Liver (tissue), 9 donors: ENCODE results near the gene AMY2B. TPM values are rescaled to one million over a fixed set of nuclear protein-coding genes. Genes with fewer than 3 reads are reported as not detected.
"Not testable (repeated sequence)": the region's sequence is repeated elsewhere in the genome, so short reads cannot be mapped to it uniquely, and the experiment has no call there.

ENCODE experiments used
- DNase-seq: peaks from one replicate; pipeline ENCODE4 v3.0.0-alpha.2; 2017; ENCODE audit warnings: low spot score
- H3K27ac ChIP-seq, 2 donors: one replicate each; pipeline ENCODE4 v1.7.0; 2013; ENCODE audit warnings: inconsistent platforms in 2 of 2, low read length in 2 of 2, control low read depth in 1 of 2, low read depth in 1 of 2, mild to moderate bottlenecking in 1 of 2
- H3K27me3 ChIP-seq, 4 donors: one replicate each; pipeline versions ENCODE4 v1.6.1 to v1.7.0; 2013; ENCODE audit warnings: low read length in 3 of 4, inconsistent platforms in 1 of 4, mild to moderate bottlenecking in 1 of 4, moderate library complexity in 1 of 4; ENCODE audit not compliant: control insufficient read depth in 4 of 4, insufficient read depth in 4 of 4
- H3K36me3 ChIP-seq, 4 donors: one replicate each; pipeline versions ENCODE4 v1.6.1 to v1.7.0; 2013; ENCODE audit warnings: low read length in 3 of 4, mild to moderate bottlenecking in 3 of 4, low read depth in 1 of 4, moderate library complexity in 1 of 4; ENCODE audit not compliant: control insufficient read depth in 4 of 4, insufficient read depth in 3 of 4
- H3K4me1 ChIP-seq, 4 donors: one replicate each; pipeline versions ENCODE4 v1.6.1 to v1.7.0; 2013; ENCODE audit warnings: low read length in 3 of 4, mild to moderate bottlenecking in 3 of 4, moderate library complexity in 1 of 4; ENCODE audit not compliant: control insufficient read depth in 4 of 4, insufficient read depth in 4 of 4
- H3K4me3 ChIP-seq, 3 donors: one replicate each; pipeline versions ENCODE4 v1.6.1 to v1.7.0; 2013; ENCODE audit warnings: low read length in 3 of 3, control low read depth in 1 of 3, low read depth in 1 of 3, mild to moderate bottlenecking in 1 of 3
- H3K9ac ChIP-seq, 2 donors: one replicate each; pipeline ENCODE4 v1.7.0; 2013; ENCODE audit warnings: low read length in 2 of 2, mild to moderate bottlenecking in 2 of 2, moderate library complexity in 2 of 2, control low read depth in 1 of 2, low read depth in 1 of 2
- H3K9me3 ChIP-seq, 4 donors: one replicate each; pipeline versions ENCODE4 v1.6.1 to v1.7.0; 2013; ENCODE audit warnings: low read length in 3 of 4; ENCODE audit not compliant: control insufficient read depth in 4 of 4
- EGR1 ChIP-seq, 2 donors: IDR thresholded peaks; 2 replicates each; pipeline ENCODE4 v1.6.1; 2016 to 2018; ENCODE audit warnings: antibody characterized with exemption in 2 of 2, low read depth in 2 of 2
- GABPA ChIP-seq, 2 donors: IDR thresholded peaks in 1 of 2; conservative IDR thresholded peaks in 1 of 2; 2 replicates each; pipeline ENCODE4 v1.6.1; 2016; ENCODE audit warnings: antibody characterized with exemption in 2 of 2, mild to moderate bottlenecking in 1 of 2, moderate library complexity in 1 of 2
- HNF4A ChIP-seq, 2 donors: conservative IDR thresholded peaks; 2 replicates each; pipeline ENCODE4 v1.6.1; 2016; ENCODE audit warnings: antibody characterized with exemption in 2 of 2, mild to moderate bottlenecking in 2 of 2
- HNF4G ChIP-seq: IDR thresholded peaks from 2 replicates; pipeline ENCODE4 v1.6.1; 2016; ENCODE audit warnings: antibody characterized with exemption
- JUND ChIP-seq, 2 donors: IDR thresholded peaks; 2 replicates each; pipeline ENCODE4 v1.6.1; 2016; ENCODE audit warnings: antibody characterized with exemption in 2 of 2
- RAD21 ChIP-seq, 2 donors: IDR thresholded peaks; 2 replicates each; pipeline ENCODE4 v1.6.1; 2016; ENCODE audit warnings: antibody characterized with exemption in 2 of 2, mild to moderate bottlenecking in 2 of 2
- RXRA ChIP-seq, 2 donors: IDR thresholded peaks; 2 replicates each; pipeline ENCODE4 v1.6.1; 2017 to 2018; ENCODE audit warnings: antibody characterized with exemption in 2 of 2, mild to moderate bottlenecking in 1 of 2
- SP1 ChIP-seq: IDR thresholded peaks from 2 replicates; pipeline ENCODE4 v1.6.1; 2018; ENCODE audit warnings: antibody characterized with exemption, mild to moderate bottlenecking
- TAF1 ChIP-seq: conservative IDR thresholded peaks from 2 replicates; pipeline ENCODE4 v1.6.1; 2016; ENCODE audit warnings: antibody characterized with exemption, mild to moderate bottlenecking
- WGBS: extraction: QIAGEN DNeasy Blood & Tissue Kit; methylation state at CpG from one replicate; pipeline ENCODE4 v1.1.7; 2013; 5-methylcytosine and 5-hydroxymethylcytosine counted together
- polyA plus RNA-seq, 2 donors: library from polyadenylated mRNA; stranded (reverse) in 1 of 2; unstranded in 1 of 2; fragments of 200-250 nt in 1 of 2; fragments of >200 nt in 1 of 2; fragmentation: Nextera tagmentation in 1 of 2; extraction: Ambion mirVana in 1 of 2; gene quantifications; one replicate each; pipeline versions ENCODE4 v1.2.1 to v1.2.3, GENCODE V29; 2013 to 2015
- total RNA-seq, 2 donors: library from RNA; depleted of rRNA; stranded (reverse); fragments of >200 nt; gene quantifications; one replicate each; pipeline ENCODE4 v1.2.3, GENCODE V29; 2014
- TF ChIP-seq, protein P1 (sequence below): IDR thresholded peaks from 2 replicates; pipeline ENCODE4 v1.6.1; 2016; ENCODE audit warnings: antibody characterized with exemption
- TF ChIP-seq, protein P2 (sequence below): IDR thresholded peaks from 2 replicates; pipeline ENCODE4 v1.6.1; 2016; ENCODE audit warnings: antibody characterized with exemption
- TF ChIP-seq, protein P3 (sequence below): IDR thresholded peaks from 2 replicates; pipeline ENCODE4 v1.6.1; 2016; ENCODE audit warnings: antibody characterized with exemption
- donor health status: healthy.
- donor health status: healthy.
- donor health status: healthy.
- donor health status: healthy.
- donor health status: healthy.

The AMY2B gene
- total and polyA plus RNA-seq, 4 donors: 2.1 to 16.7 (median 8.9) TPM

DNA sequence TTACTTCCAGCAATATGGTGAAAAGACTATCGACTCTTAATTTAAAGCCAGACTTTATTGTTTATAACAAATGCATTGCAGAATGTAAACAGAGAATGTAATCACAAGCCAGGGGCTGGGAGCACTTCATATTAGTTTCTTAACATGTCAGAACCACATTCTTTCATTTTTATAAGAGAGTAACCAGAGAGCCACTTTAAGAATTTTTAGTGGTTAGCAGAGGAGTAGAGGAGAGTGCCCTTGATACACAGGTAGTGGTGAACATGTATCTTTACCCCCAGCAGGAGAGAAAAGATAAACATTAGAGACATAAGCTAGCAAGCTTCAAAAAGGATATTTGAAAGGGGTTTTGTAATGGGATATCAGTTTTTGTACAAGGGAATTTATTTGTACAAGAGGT, 11.1 kb downstream of the AMY2B start:
- Histone ChIP-seq H3K4me1 (no peaks in the 10 kb centered on the region), H3K27me3 (no peaks in the 10 kb centered on the region), H3K27ac (no peak overlapping the region), H3K9ac (no peak overlapping the region), H3K9me3 (no peaks in the 10 kb centered on the region), H3K4me3 (no peak overlapping the region), H3K36me3 (peaks cover 0 to 3% (median under 1%) of the 10 kb centered on the region in 4 donors)
- no peak for DNase-seq
- TF ChIP-seq, protein P1, sequence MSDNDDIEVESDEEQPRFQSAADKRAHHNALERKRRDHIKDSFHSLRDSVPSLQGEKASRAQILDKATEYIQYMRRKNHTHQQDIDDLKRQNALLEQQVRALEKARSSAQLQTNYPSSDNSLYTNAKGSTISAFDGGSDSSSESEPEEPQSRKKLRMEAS: no peak
- TF ChIP-seq RXRA (IDR thresholded peaks at IDR 0.05): no peak
- no peak for TF ChIP-seq RAD21 (IDR thresholded peaks at IDR 0.05)
- 84% methylated on average over 1 of the region's 1 CpG for WGBS

DNA sequence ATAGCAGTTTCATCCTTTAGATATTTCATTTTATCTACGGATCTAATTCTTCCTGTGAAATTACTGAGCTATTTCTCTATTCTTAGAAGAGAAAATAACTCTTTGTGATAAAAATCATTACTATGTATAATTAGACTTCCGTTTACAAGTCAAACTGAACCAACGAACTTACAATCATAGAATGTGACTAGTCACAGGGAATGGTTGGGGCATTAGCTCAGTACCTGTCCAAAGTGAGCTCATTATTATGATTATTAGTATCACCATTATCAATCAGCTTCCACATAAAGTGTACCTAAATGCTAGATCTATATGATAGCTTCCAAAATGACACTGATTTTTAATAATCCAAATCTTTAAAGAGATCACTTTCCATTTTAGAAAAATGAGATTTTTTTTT, 12.5 kb downstream of the AMY2B start:
- H3K4me1 ChIP-seq: no peaks in the 10 kb centered on the region
- WGBS: 86% methylated on average over 3 of the region's 3 CpGs
- no peaks in the 10 kb centered on the region for H3K27me3 ChIP-seq
- H3K27ac ChIP-seq: no peak overlapping the region
- H3K9ac ChIP-seq: no peak overlapping the region
- peaks cover 0 to 3% (median under 1%) of the 10 kb centered on the region in 4 donors for H3K36me3 ChIP-seq
- H3K4me3 ChIP-seq: no peak overlapping the region
- H3K9me3 ChIP-seq: no peaks in the 10 kb centered on the region
- no peak for DNase-seq
- no peak for TF ChIP-seq GABPA (IDR thresholded peaks at IDR 0.05 in 1 of 2, conservative IDR thresholded peaks at IDR 0.05 in 1 of 2)
- TF ChIP-seq HNF4G: no peak
- TF ChIP-seq JUND (IDR thresholded peaks at IDR 0.05): no peak
- TF ChIP-seq EGR1 (IDR thresholded peaks at IDR 0.05; ENCODE audit: low read depth in 2 of 2): no peak

DNA sequence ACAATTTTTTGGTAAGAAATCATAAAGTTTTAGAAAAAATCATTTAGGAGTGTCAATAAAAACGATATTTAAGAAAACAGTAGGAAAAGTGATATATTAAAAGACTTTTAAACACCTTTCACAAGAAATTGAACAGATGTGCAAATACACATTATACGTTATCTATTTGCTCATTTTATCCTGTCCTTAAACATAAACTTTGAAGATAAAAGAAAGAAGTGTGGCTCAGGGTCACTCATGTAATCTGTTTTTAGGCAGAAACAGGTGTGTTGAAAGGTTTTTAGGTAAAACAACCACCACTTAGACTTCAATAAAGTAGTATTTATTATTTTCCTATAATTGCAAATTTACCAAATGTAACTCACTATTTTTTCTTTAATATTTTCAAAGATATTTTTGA, 13.1 kb downstream of the AMY2B start:
- peaks cover 0 to 3% (median under 1%) of the 10 kb centered on the region in 4 donors for H3K36me3 ChIP-seq
- H3K27ac ChIP-seq: no peak overlapping the region
- TF ChIP-seq EGR1 (IDR thresholded peaks at IDR 0.05; ENCODE audit: low read depth in 2 of 2): no peak
- TF ChIP-seq, protein P2, sequence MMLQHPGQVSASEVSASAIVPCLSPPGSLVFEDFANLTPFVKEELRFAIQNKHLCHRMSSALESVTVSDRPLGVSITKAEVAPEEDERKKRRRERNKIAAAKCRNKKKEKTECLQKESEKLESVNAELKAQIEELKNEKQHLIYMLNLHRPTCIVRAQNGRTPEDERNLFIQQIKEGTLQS: no peak
- TF ChIP-seq, protein P1: no peak
- no peak for TF ChIP-seq SP1
- no peak overlapping the region for H3K4me3 ChIP-seq
- 72% methylated on average over 2 of the region's 2 CpGs for WGBS
- no peaks in the 10 kb centered on the region for H3K4me1 ChIP-seq
- no peaks in the 10 kb centered on the region for H3K27me3 ChIP-seq
- H3K9me3 ChIP-seq: peaks cover 0 to 3% (median 0%) of the 10 kb centered on the region in 4 donors
- H3K9ac ChIP-seq: no peak overlapping the region
- no peak for DNase-seq

DNA sequence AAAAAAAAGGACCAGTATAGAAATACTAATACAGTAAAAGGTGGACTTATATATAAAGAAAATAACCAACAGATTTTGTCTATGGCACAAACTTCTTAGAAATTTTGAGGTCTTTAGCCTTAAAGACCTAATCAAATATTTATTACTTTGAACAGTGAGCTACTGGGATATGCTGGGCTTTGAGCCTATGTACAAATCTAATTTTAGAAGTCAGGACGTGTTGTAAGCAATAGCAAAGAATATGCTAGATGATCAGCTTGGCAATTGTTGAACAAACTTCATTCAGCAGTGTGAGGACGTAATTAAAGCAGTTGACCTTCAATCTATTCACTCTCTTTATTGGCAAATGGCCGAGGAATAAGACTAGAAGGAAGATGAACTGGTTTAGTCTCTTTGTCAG, 31.4 kb downstream of the AMY2B start:
- H3K27me3 ChIP-seq, H3K36me3 ChIP-seq, H3K4me3 ChIP-seq, H3K9ac ChIP-seq, H3K27ac ChIP-seq, H3K4me1 ChIP-seq, DNase-seq, H3K9me3 ChIP-seq: not testable (repeated sequence)
- no CpG with 5 or more reads among the region's 3 CpGs for WGBS

DNA sequence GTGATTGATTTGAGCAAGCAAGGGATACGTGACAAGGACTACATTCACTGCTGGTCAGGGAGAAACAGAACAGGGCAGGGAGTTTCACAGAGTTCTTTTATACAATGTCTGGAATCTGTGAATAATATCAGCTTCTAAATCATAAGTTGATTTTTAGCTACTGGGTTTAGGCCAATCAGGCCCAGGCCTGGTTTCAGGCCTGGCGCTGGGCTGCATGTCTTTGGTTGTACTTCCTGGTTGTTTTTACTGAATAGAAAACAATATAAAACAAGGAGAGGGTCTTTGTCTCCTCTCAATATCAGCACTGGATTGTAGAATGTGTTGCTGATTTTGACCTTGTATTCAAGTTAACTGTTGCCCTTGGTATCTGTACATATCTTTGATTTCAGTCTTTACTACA, 45.0 kb downstream of the AMY2B start:
- 95% methylated on average over 2 of the region's 2 CpGs for WGBS
- no peak for DNase-seq
- Histone ChIP-seq H3K27me3 (no peaks in the 10 kb centered on the region), H3K9ac (no peak overlapping the region), H3K27ac (no peak overlapping the region), H3K4me1 (no peaks in the 10 kb centered on the region), H3K4me3 (no peak overlapping the region), H3K9me3 (no peaks in the 10 kb centered on the region), H3K36me3 (no peaks in the 10 kb centered on the region)
- no peak for TF ChIP-seq RAD21 (IDR thresholded peaks at IDR 0.05)
- TF ChIP-seq HNF4A (conservative IDR thresholded peaks at IDR 0.05): no peak
- no peak for TF ChIP-seq GABPA (IDR thresholded peaks at IDR 0.05 in 1 of 2, conservative IDR thresholded peaks at IDR 0.05 in 1 of 2)
- no peak for TF ChIP-seq TAF1
- no peak for TF ChIP-seq SP1
- no peak for TF ChIP-seq JUND (IDR thresholded peaks at IDR 0.05)
- no peak for TF ChIP-seq EGR1 (IDR thresholded peaks at IDR 0.05; ENCODE audit: low read depth in 2 of 2)
- TF ChIP-seq, protein P3, sequence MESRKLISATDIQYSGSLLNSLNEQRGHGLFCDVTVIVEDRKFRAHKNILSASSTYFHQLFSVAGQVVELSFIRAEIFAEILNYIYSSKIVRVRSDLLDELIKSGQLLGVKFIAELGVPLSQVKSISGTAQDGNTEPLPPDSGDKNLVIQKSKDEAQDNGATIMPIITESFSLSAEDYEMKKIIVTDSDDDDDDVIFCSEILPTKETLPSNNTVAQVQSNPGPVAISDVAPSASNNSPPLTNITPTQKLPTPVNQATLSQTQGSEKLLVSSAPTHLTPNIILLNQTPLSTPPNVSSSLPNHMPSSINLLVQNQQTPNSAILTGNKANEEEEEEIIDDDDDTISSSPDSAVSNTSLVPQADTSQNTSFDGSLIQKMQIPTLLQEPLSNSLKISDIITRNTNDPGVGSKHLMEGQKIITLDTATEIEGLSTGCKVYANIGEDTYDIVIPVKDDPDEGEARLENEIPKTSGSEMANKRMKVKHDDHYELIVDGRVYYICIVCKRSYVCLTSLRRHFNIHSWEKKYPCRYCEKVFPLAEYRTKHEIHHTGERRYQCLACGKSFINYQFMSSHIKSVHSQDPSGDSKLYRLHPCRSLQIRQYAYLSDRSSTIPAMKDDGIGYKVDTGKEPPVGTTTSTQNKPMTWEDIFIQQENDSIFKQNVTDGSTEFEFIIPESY: no peak
- TF ChIP-seq HNF4G: no peak
